GM21619 (cell line): Measurements from ENCODE around the gene TTLL11.

Source experiments
- ATAC-seq: cut with Tn5 transposase; IDR thresholded peaks from one replicate; pipeline ENCODE4 v1.9.1; 2021; ENCODE audit not compliant: unreplicated experiment

TTLL11 gene

GRCh38 chr9:121838746-121839669, 254.1 kb downstream of the TTLL11 start:
- no peak for ATAC-seq

- no peak for ATAC-seq
Observed at GRCh38 chr9:121837113-121837961, 255.8 kb downstream of the TTLL11 start.

GRCh38 chr9:121836366-121836885, 256.7 kb downstream of the TTLL11 start:
- ATAC-seq: no peak

- ATAC-seq: no peak
Observed at GRCh38 chr9:121835587-121836365, 257.3 kb downstream of the TTLL11 start.

- ATAC-seq: no peak
Observed at GRCh38 chr9:121833061-121833460, 260.0 kb downstream of the TTLL11 start.

- no peak for ATAC-seq
Observed at GRCh38 chr9:121831869-121832268, 261.2 kb downstream of the TTLL11 start.

GRCh38 chr9:121830441-121831140, 262.5 kb downstream of the TTLL11 start:
- ATAC-seq: no peak

- ATAC-seq: no peak
Observed at GRCh38 chr9:121827251-121827967, 265.7 kb downstream of the TTLL11 start.

- ATAC-seq: no peak
Observed at GRCh38 chr9:121826711-121827110, 266.4 kb downstream of the TTLL11 start.

- ATAC-seq: no peak
Observed at GRCh38 chr9:121825031-121825691, 267.9 kb downstream of the TTLL11 start.

GRCh38 chr9:121824651-121825030, 268.5 kb downstream of the TTLL11 start:
- ATAC-seq: no peak

- ATAC-seq: no peak
Observed at GRCh38 chr9:121823451-121824169, 269.5 kb downstream of the TTLL11 start.

GRCh38 chr9:121822093-121823085, 270.7 kb downstream of the TTLL11 start:
- no peak for ATAC-seq

- no peak for ATAC-seq
Observed at GRCh38 chr9:121821326-121821725, 271.8 kb downstream of the TTLL11 start.

GRCh38 chr9:121820286-121821005, 272.7 kb downstream of the TTLL11 start:
- no peak for ATAC-seq

GRCh38 chr9:121819428-121820231, 273.5 kb downstream of the TTLL11 start:
- no peak for ATAC-seq
